DMS79 (cell line): ENCODE measurements around the gene CHRDL2.

Source experiments
- DNase-seq: peaks from one replicate; lab custom pipeline; 2025; lab: John Stamatoyannopoulos, UW

Gene CHRDL2

DNA sequence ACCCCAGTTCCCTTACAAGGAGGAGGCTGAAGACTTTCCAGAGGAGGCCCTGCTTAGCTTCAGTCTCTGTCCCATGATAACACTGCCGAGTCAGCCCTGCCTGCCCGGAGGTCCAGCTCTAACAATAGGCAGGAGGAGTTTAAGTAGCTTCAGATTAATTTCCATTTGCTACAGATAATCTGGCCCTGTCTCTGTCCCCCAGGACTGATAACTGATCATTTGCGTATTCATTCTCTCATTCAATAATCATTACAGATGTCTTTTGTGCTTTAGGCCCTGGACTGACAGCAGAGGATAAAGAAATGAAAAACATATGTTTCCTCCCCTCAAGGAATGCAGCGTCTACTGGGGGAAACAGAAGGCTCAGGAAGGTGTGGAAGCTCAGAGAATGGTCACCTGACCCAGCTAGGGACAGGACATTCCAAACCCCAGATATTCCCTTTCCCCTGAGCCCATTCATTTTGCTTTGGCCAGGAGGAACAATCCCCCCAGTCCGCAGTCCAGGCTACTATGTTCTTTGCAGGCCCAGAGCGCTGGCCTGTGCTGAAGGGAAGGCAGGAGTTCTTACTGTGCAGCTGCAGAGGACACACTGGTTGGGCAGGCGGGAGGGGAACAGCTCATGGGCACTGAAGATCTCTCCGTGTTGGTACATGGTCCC is 20.8 kb downstream of the CHRDL2 start:
- DNase-seq = no peak

DNA sequence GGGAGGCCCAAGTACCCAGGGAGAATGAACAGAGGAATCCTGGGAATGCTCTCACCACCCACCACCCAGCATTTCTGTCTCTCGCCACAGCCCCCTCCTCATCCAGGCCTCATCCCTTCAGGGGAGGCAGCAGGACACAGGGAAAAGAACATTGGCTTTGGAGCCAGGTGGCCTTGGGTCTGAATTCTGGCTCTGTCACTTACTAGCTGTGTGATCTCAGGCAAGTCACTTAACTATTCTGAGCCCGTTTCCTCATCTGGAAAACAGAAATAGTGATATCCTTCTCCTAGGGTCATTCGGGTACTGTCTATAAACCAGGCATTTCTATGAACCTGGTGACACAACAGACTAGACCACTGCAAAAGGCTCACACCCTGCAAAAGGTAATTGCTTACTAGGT is 22.1 kb downstream of the CHRDL2 start:
- no peak for DNase-seq

DNA sequence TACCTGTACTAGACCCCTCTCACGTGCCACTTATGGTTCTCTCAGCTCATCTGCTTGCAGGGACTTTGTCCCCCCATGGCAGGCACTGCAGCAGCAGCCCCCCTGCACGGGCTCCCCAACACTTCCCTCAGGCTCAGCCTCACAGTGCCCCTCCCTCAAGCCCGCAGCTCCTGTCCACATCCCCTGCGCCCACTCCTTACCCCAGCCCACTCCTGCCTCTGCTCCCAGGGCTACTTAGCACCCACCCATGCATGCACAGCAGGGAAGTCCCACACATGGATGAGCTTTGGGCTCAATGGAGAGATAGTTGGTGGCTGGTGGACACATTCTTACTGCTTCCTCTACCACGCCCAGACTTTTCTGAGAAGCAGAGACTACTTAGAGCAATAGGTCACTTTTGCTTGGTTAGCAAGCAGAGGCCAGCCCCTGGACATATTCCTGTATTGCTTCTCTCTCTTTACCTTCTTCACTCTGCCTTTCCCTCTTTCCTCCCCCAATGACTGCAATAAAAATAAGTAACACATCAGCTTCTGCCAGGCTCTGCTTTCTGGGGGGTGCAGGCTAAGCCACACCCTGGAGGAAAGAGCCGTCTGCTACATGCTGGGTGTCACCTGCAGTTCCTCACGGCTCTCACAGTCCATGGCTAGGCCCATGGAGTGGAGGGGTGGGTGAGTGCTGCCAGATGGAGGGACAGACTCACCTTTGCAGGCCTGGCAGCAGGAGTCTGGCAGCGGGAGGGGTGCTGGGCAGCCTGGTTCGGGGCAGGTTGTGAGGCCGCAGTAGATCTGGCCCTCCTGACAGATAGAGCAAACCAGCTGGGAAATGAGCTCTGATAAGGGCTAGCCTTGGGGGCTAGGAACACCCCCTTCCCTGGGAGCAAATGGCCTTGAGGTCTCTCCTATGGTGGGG is 23.4 kb downstream of the CHRDL2 start:
- DNase-seq = no peak

- DNase-seq = no peak
These were observed 24.0 kb downstream of the CHRDL2 start for GRCh38 chr11:74707182-74707581.

DNA sequence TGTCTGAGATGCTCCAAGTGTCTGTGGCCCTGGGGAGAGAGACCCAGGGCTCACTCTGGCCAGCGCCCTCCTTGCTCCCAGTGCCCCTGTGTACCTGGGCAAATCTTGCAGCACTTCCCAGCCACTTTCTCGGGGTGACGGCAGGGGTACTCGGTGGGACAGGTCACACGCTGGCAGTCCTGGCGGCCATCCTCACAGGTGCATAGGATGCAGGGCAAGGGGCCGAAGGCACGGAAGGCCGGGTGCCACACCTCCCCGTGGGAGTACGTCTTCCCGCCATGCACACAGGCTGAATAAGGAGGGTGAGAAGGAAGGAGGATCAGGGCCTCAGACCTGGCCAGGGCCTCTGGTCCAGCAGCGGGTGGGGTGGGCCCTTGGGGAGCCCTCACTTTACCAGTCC is 28.0 kb downstream of the CHRDL2 start:
- DNase-seq = no peak

- no peak for DNase-seq
These were observed 28.7 kb downstream of the CHRDL2 start for GRCh38 chr11:74702383-74703007.

DNA sequence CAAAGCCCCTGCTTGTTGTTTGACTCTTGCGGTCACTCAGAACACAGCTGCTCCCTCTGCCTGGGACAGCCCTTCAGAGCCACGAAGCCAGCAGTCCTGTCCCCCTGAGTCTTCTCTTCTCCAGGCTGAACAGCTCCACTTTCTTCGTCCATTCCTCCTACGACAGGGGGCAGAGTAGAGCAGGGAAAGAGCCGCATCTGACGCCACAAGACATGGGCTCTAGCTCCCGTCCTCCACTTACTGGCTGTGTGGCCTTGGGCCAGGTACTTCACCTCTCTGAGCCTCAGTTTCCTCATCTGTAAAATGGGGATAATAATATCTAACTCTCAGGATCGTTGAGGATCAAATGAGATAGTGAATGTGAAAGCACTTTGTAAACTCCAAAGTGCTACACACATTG is 29.9 kb downstream of the CHRDL2 start:
- DNase-seq = no peak

DNA sequence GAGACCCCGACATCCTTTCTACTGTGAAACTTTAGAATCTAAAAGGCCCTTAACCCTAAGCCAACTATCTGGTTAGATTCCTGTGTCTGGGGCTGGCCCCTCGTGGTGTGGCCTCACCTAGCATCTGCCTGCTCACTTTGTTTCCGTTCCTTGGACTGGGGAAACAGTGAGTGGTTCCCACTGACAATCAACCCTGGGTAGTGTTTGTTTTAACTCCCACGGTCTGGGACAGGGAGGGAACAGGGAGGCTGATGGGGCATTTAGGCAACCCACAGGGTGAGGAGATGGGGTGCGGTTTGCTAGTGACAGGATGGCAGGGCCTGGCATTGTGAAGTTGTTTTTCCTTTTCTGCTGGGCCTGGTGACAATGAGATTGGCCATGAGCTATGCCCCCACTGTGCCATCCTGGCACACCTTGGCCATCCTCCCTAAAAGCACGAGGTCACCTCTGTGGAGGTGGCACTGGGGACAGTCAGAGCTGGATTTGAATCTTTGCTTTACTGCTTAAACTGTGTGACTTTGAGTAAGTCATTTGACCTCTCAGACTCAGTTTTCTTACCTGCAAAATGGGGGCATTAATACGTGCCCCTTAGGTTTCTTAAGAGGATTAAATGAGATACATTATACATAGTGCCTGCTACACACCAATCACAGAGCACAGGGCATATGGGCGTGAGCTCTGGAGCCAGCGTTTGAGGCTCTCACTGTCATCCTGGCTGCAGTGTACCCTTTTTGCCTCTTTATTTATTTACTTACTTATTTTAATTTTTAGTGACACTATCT is 31.4 kb downstream of the CHRDL2 start:
- DNase-seq = no peak

DNA sequence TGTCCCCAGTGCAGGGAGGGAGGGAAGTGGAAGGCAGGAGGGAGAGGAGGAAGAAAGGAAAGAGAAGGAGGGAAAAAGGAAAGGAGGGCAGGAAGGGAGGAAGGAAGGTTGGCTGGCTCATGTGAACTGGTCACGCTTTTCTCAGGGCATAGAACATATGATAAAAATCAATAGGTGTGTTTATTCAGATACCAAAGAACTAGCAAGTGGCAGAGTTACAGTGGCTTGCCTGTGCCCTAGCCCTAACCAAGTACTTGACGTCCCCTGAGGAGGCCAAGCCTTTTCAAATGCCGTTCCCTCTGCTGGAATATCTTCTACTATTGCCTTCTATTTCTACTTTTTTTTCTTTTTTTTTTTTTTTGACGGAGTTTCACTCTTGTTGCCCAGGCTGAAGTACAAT is 33.5 kb downstream of the CHRDL2 start:
- no peak for DNase-seq

- no peak for DNase-seq
These were observed 34.1 kb downstream of the CHRDL2 start for GRCh38 chr11:74696939-74697675.

GRCh38 chr11:74696500-74696899 is 34.7 kb downstream of the CHRDL2 start:
- no peak for DNase-seq

DNA sequence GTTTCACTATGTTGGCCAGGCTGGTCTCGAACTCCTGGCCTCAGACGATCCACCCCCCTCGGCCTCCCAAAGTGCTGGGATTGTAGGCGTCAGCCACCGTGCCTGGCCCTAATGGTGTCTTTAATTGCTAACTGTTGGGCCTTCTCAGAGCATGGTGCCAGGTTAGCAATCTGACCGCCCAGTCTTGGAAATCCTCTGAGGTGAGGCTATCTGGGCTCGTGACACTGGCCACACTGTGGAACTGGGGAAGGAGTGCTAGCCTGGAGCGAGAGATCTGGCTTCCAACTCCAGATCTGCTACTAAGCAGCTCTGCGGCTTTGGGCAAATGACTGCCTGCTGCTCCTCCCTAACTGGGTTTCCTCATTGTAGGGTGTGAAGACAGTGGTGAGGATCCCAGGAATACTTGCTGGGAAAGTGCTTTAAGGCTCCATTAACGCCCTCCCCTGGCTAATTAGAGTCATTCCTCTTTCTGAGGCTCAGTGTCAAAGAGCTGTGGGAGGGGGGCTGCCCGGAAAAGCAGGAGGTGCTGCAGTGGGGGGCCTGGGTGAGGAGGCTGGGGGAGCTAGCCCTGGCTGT is 35.4 kb downstream of the CHRDL2 start:
- DNase-seq = no peak

- no peak for DNase-seq
These were observed 36.9 kb downstream of the CHRDL2 start for GRCh38 chr11:74694136-74694930.

- no peak for DNase-seq
These were observed 37.7 kb downstream of the CHRDL2 start for GRCh38 chr11:74693531-74693930.

GRCh38 chr11:74691755-74692154 is 39.5 kb downstream of the CHRDL2 start:
- no peak for DNase-seq

GRCh38 chr11:74689666-74690065 is 41.6 kb downstream of the CHRDL2 start:
- DNase-seq = no peak

DNA sequence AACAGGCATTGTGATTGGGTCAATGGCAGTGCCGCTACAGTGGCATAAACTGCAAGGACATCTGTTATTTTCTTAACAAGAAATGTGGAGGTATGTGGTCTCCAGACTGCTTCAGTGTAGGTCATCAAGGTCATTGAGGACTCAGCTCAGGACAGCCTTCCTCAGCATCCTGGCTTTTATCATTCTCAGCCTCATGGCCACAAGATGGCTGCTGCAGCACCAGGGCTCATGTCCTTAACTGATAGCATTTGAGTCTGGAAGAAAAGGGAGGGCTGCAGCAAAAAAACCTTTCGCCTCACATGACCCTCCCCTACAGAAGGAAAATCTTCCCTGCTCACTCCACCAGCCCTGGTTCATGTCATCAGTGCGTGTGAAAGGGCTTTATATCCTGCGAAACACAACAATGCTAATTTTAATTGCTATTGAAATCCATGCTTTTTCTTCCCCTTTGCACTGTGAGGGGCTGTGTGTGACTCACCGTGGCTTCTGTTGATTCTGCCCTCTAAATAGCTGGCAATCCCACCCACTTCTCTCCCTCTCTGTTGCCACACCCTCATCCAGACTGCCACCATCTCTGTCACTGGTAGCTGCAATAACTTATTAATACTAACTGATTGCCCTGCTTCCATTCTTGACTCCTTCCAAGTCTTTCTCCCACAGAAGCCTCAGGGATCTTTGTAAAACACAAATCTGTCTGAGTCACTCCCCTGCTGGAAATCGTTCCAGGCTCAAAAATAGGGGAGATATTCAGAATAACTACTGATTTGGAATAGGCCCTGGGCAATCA is 43.8 kb downstream of the CHRDL2 start:
- no peak for DNase-seq

GRCh38 chr11:74686792-74687191 is 44.4 kb downstream of the CHRDL2 start:
- DNase-seq = no peak

DNA sequence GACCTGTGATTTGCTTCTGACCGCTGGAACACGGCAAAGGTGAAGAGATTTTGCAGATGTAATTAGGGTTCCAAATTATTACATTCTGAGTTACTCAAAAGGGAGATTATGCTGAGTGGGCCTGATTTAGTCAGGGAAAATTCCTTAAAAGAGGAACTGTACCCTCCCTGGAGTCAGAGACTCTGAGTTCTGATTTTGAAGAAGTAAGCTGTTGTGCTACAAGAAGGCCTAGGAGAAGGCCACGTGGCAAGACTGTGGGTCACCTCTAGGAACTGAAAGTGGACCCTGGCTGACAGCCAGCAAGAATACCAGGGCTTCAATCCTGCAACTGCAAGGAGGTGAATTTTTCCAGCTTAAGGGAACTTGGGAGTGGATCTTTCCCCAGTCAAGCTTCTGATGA is 45.3 kb downstream of the CHRDL2 start:
- DNase-seq = no peak

DNA sequence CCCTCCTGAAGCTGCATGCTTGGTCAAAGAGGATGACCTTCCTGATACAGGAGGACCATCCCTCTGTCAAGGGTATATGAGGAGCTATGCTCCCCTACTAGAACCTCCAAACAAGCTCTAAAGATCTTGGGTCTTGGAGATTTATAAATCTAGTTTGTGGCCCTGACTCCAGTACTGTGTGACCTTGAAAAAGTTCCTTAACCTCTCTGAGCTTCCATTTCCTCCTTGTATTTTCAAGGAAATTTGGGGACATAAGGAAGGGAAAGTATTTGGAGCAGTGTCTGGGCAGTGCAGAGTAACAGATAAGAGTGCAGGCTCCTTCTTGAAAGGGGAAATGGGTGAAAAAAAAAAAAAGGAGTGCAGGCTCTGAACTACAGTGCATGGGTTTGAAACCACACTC is 45.9 kb downstream of the CHRDL2 start:
- DNase-seq = no peak
